ENCODE measurements around the gene TMPRSS13.

TMPRSS13 gene

GRCh38 chr11:117927926-117928325, 1.3 kb downstream of the TMPRSS13 start:
- TF ChIP-seq TAF1 (IDR thresholded peaks at IDR 0.05; ENCODE audit: borderline replicate concordance, insufficient read depth, low read length) (no peak), POLR2AphosphoS5 (IDR thresholded peaks at IDR 0.05; ENCODE audit: low read depth, low read length) (no peak), SIN3A (IDR thresholded peaks at IDR 0.05; ENCODE audit: borderline replicate concordance, insufficient read depth, low read length) (no peak), FOXP2 (optimal IDR thresholded peaks at IDR 0.05; ENCODE audit: borderline replicate concordance, extremely low read depth, extremely low read length, insufficient read depth) (no peak)

GRCh38 chr11:117925198-117925925, 3.8 kb downstream of the TMPRSS13 start:
- TF ChIP-seq POLR2AphosphoS5 (IDR thresholded peaks at IDR 0.05; ENCODE audit: low read depth, low read length) (no peak), TAF1 (IDR thresholded peaks at IDR 0.05; ENCODE audit: borderline replicate concordance, insufficient read depth, low read length) (no peak), SIN3A (IDR thresholded peaks at IDR 0.05; ENCODE audit: borderline replicate concordance, insufficient read depth, low read length) (no peak), FOXP2 (optimal IDR thresholded peaks at IDR 0.05; ENCODE audit: borderline replicate concordance, extremely low read depth, extremely low read length, insufficient read depth) (no peak), REST (IDR thresholded peaks at IDR 0.05; ENCODE audit: insufficient read depth in 1 of 2, low read depth in 2 of 2, low read length in 2 of 2) (no peak)

- TF ChIP-seq TAF1 (IDR thresholded peaks at IDR 0.05; ENCODE audit: borderline replicate concordance, insufficient read depth, low read length) (no peak), POLR2AphosphoS5 (IDR thresholded peaks at IDR 0.05; ENCODE audit: low read depth, low read length) (no peak), SIN3A (IDR thresholded peaks at IDR 0.05; ENCODE audit: borderline replicate concordance, insufficient read depth, low read length) (no peak), REST (IDR thresholded peaks at IDR 0.05; ENCODE audit: insufficient read depth in 1 of 2, low read depth in 2 of 2, low read length in 2 of 2) (no peak), FOXP2 (optimal IDR thresholded peaks at IDR 0.05; ENCODE audit: borderline replicate concordance, extremely low read depth, extremely low read length, insufficient read depth) (no peak)
Observed at GRCh38 chr11:117924631-117925170, 4.5 kb downstream of the TMPRSS13 start.

- TF ChIP-seq POLR2AphosphoS5 (IDR thresholded peaks at IDR 0.05; ENCODE audit: low read depth, low read length) (no peak), TAF1 (IDR thresholded peaks at IDR 0.05; ENCODE audit: borderline replicate concordance, insufficient read depth, low read length) (no peak), SIN3A (IDR thresholded peaks at IDR 0.05; ENCODE audit: borderline replicate concordance, insufficient read depth, low read length) (no peak)
Observed at GRCh38 chr11:117923773-117924172, 5.4 kb downstream of the TMPRSS13 start.

GRCh38 chr11:117923275-117923674, 5.9 kb downstream of the TMPRSS13 start:
- no peak for TF ChIP-seq POLR2AphosphoS5 (IDR thresholded peaks at IDR 0.05; ENCODE audit: low read depth, low read length)
- TF ChIP-seq REST (IDR thresholded peaks at IDR 0.05; ENCODE audit: insufficient read depth in 1 of 2, low read depth in 2 of 2, low read length in 2 of 2) = no peak
- no peak for TF ChIP-seq FOXP2 (optimal IDR thresholded peaks at IDR 0.05; ENCODE audit: borderline replicate concordance, extremely low read depth, extremely low read length, insufficient read depth)
- TF ChIP-seq SIN3A (IDR thresholded peaks at IDR 0.05; ENCODE audit: borderline replicate concordance, insufficient read depth, low read length) = no peak
- TF ChIP-seq TAF1 (IDR thresholded peaks at IDR 0.05; ENCODE audit: borderline replicate concordance, insufficient read depth, low read length) = no peak

DNA sequence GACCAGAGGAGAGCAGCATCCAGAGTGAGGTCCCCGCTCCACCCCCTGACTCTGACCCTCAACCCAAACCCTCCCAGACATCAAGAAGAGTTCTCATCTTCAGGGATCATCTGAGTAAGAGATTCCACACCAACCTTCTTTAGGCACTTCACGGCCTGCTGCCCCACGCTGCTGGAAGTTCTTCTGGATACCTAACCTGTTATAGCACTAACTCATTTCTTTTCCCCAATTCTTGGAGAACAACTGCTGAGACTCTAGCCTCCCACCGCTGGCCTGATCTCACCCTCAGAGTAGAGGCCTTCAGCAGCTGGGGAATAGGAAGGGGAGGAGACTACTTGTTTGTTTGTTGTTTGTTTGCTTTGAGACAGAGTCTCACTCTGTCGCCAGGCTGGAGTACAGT, 7.3 kb downstream of the TMPRSS13 start:
- TF ChIP-seq SIN3A (IDR thresholded peaks at IDR 0.05; ENCODE audit: borderline replicate concordance, insufficient read depth, low read length) (no peak), TAF1 (IDR thresholded peaks at IDR 0.05; ENCODE audit: borderline replicate concordance, insufficient read depth, low read length) (no peak), REST (IDR thresholded peaks at IDR 0.05; ENCODE audit: insufficient read depth in 1 of 2, low read depth in 2 of 2, low read length in 2 of 2) (no peak), FOXP2 (optimal IDR thresholded peaks at IDR 0.05; ENCODE audit: borderline replicate concordance, extremely low read depth, extremely low read length, insufficient read depth) (no peak), POLR2AphosphoS5 (IDR thresholded peaks at IDR 0.05; ENCODE audit: low read depth, low read length) (no peak)

All from PFSK-1 (cell line).